Tibial artery (tissue), 4 donors: ENCODE results near the gene GLIPR2.

Experiments
- DNase-seq, 2 donors: peaks; one replicate each; pipeline ENCODE4 v3.0.0-alpha.2; 2019
- H3K27ac ChIP-seq, 2 donors: fragments of 200-600 bp; sonication (generic) in 1 of 2; 1 replicate in 1 of 2; 2 replicates in 1 of 2; pipeline ENCODE4 v1.5.1; 2018 to 2019; ENCODE audit warnings: mild to moderate bottlenecking in 1 of 2
- H3K27me3 ChIP-seq, 2 donors: fragments of 200-600 bp; sonication (generic) in 1 of 2; one replicate each; pipeline versions ENCODE4 v1.5.1 to v1.6.0; 2016 to 2019
- H3K36me3 ChIP-seq, 3 donors: fragments of 200-600 bp; sonication (generic) in 2 of 3; one replicate each; pipeline ENCODE4 v1.5.1; 2016 to 2019; ENCODE audit warnings: mild to moderate bottlenecking in 2 of 3
- H3K4me1 ChIP-seq, 4 donors: fragments of 200-600 bp; sonication (generic) in 2 of 4; 1 replicate in 3 of 4; 2 replicates in 1 of 4; pipeline ENCODE4 v1.5.1; 2016 to 2019
- H3K4me3 ChIP-seq, 2 donors: fragments of 200-600 bp; sonication (generic) in 1 of 2; 1 replicate in 1 of 2; 2 replicates in 1 of 2; pipeline ENCODE4 v1.5.1; 2018 to 2019; ENCODE audit warnings: mild to moderate bottlenecking in 2 of 2
- H3K9me3 ChIP-seq, 3 donors: fragments of 200-600 bp; sonication (generic) in 1 of 3; one replicate each; pipeline ENCODE4 v1.5.1; 2016 to 2019
- intact Hi-C: fragments of 100-400 bp; cut with DNase I; formaldehyde crosslinking; loops from one replicate; pipeline ENCODE4 v1.15.0; 2023; ENCODE audit warnings: low total_unique reads
- TF ChIP-seq, protein P1 (sequence below), 2 experiments: fragments of 200-600 bp in 1 of 2; fragments of 450-650 bp in 1 of 2; IDR thresholded peaks; one replicate each; pipeline ENCODE4 v1.5.1; 2017 to 2019; ENCODE audit warnings: antibody characterized with exemption in 2 of 2, mild to moderate bottlenecking in 1 of 2, moderate library complexity in 1 of 2

Gene GLIPR2

DNA sequence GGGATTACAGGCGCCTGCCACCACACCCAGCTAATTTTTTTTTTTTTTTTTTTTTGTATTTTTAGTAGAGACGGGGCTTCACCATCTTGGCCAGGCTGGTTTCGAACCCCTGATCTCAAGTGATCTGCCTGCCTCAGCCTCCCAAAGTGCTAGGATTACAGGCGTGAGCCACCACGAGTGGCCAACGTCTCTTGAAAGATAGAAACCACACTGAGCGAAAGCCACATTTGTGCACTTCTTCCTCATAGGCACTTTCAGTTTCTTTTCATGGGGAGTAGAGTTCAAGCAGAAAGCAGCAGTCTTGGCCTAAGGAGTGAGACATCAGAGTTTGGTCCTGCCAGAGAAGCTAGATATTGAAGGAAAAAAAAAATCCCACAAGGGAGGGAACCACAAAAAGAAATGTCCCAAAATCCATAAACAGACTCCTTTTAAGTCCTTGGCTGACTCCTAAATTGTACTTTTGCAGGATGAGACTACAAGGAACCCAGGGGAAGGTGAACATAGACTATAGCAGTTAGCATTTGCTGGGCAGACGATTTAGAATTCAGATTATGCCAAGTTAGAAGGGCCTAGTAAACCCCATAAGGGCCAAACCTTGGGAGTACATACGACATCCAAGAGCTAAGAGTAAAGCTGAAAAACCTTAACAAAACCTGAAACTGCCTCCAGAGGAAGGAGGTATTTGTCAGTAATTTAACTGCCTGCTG is 43.9 kb upstream of the GLIPR2 start:
- Histone ChIP-seq H3K9me3 (no peaks in the 10 kb centered on the region), H3K27ac (no peak overlapping the region), H3K4me1 (peaks cover 0 to 13% (median 2%) of the 10 kb centered on the region in 4 donors), H3K4me3 (no peak overlapping the region), H3K27me3 (no peaks in the 10 kb centered on the region), H3K36me3 (peaks cover 0 to 2% (median 0%) of the 10 kb centered on the region in 3 donors)
- TF ChIP-seq, protein P1, sequence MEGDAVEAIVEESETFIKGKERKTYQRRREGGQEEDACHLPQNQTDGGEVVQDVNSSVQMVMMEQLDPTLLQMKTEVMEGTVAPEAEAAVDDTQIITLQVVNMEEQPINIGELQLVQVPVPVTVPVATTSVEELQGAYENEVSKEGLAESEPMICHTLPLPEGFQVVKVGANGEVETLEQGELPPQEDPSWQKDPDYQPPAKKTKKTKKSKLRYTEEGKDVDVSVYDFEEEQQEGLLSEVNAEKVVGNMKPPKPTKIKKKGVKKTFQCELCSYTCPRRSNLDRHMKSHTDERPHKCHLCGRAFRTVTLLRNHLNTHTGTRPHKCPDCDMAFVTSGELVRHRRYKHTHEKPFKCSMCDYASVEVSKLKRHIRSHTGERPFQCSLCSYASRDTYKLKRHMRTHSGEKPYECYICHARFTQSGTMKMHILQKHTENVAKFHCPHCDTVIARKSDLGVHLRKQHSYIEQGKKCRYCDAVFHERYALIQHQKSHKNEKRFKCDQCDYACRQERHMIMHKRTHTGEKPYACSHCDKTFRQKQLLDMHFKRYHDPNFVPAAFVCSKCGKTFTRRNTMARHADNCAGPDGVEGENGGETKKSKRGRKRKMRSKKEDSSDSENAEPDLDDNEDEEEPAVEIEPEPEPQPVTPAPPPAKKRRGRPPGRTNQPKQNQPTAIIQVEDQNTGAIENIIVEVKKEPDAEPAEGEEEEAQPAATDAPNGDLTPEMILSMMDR (IDR thresholded peaks at IDR 0.05) = no peak
- intact Hi-C loops = no loop called here
- DNase-seq = no peak

DNA sequence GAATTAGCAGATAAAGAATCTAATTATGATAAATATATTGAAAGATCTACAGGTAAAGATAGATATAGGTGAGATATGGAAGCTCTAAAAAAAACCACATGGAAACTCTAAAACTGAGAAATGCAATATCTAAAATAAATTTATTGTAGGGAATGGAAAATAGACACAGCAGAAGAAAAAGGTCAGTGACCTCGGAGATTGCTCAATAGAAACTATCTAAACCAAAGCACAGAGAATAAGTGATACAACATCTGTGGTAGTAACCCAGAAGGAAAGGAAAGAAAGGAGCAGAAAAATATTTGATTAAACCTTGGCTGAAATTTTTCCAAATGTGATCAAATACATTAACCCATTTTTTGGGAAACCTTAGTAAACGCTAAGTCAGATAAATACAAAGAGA is 43.1 kb upstream of the GLIPR2 start:
- no peaks in the 10 kb centered on the region for H3K9me3 ChIP-seq
- peaks cover 0 to 13% (median 2%) of the 10 kb centered on the region in 4 donors for H3K4me1 ChIP-seq
- H3K27ac ChIP-seq = no peak overlapping the region
- no peaks in the 10 kb centered on the region for H3K27me3 ChIP-seq
- intact Hi-C loops = no loop called here
- no peaks in the 10 kb centered on the region for H3K36me3 ChIP-seq
- no peak for DNase-seq
- H3K4me3 ChIP-seq = no peak overlapping the region
- TF ChIP-seq, protein P1 (IDR thresholded peaks at IDR 0.05) = no peak

DNA sequence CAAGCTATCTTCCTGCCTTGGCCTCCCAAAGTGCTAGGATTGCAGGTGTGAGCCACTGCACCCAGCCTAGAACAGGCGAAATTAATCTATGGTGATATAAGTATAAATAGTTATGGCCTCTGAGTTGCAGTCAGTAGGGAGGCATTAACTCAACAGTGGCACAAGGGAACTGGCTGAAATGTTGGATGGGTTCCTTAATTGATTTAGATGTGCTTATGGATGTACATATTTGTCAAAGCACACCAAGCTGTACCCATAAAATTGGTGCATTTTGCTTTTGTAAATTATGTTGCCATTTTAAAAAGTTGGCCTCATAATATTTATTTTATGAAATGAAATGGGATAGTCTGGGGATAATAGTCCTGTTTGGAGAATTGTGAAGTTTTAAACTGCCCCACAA is 36.8 kb upstream of the GLIPR2 start:
- no peak for DNase-seq
- no peaks in the 10 kb centered on the region for H3K4me1 ChIP-seq
- H3K9me3 ChIP-seq = no peaks in the 10 kb centered on the region
- no peaks in the 10 kb centered on the region for H3K36me3 ChIP-seq
- no peaks in the 10 kb centered on the region for H3K27me3 ChIP-seq
- H3K27ac ChIP-seq = no peak overlapping the region
- TF ChIP-seq, protein P1 (IDR thresholded peaks at IDR 0.05) = no peak
- intact Hi-C loops = no loop called here
- H3K4me3 ChIP-seq = no peak overlapping the region

DNA sequence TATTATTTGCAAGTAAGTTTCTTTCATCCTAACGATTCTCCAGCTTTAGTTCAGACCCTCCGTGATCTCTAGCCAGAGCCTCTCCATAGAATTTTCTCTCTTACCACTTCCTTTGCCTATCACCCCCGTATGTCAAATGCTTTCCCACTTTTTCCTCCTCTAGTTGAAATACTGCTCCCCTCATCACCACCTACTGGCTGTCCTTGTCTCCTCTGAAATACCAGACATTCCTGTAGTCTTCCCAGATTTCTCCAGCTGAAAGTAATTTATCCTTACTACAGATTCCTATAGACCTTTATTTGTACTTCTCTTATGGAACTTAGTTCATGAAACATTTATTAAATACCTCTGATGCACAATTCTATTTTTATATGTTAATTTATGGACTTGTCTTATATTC is 36.0 kb upstream of the GLIPR2 start:
- intact Hi-C loops = no loop called here
- DNase-seq = no peak
- Histone ChIP-seq H3K4me1 (no peaks in the 10 kb centered on the region), H3K4me3 (no peak overlapping the region), H3K27me3 (no peaks in the 10 kb centered on the region), H3K36me3 (no peaks in the 10 kb centered on the region), H3K27ac (no peak overlapping the region), H3K9me3 (no peaks in the 10 kb centered on the region)
- TF ChIP-seq, protein P1 (IDR thresholded peaks at IDR 0.05) = no peak

- no peaks in the 10 kb centered on the region for H3K4me1 ChIP-seq
- no peaks in the 10 kb centered on the region for H3K27me3 ChIP-seq
- intact Hi-C loops = loop anchor here (2.0 kb wide), 1 partner anchor 65 kb away; no protein-coding TSS in a partner anchor
- TF ChIP-seq, protein P1 (IDR thresholded peaks at IDR 0.05) = no peak
- peak in 1 of 2 donors; percentile 58 for DNase-seq
- no peak overlapping the region for H3K27ac ChIP-seq
- no peak overlapping the region for H3K4me3 ChIP-seq
- H3K9me3 ChIP-seq = no peaks in the 10 kb centered on the region
- H3K36me3 ChIP-seq = no peaks in the 10 kb centered on the region
Observed at GRCh38 chr9:36101916-36102741, 34.4 kb upstream of the GLIPR2 start.
